ENCODE measurements around the gene FAM228B. TPM values are rescaled to one million over a fixed set of nuclear protein-coding genes. Genes with fewer than 3 reads are reported as not detected.
"Not testable (repeated sequence)": the region's sequence is repeated elsewhere in the genome, so short reads cannot be mapped to it uniquely, and the experiment has no call there.

Gene FAM228B
- total RNA-seq, 2 experiments from 2014 or later = 5.4 to 9.3 TPM

DNA sequence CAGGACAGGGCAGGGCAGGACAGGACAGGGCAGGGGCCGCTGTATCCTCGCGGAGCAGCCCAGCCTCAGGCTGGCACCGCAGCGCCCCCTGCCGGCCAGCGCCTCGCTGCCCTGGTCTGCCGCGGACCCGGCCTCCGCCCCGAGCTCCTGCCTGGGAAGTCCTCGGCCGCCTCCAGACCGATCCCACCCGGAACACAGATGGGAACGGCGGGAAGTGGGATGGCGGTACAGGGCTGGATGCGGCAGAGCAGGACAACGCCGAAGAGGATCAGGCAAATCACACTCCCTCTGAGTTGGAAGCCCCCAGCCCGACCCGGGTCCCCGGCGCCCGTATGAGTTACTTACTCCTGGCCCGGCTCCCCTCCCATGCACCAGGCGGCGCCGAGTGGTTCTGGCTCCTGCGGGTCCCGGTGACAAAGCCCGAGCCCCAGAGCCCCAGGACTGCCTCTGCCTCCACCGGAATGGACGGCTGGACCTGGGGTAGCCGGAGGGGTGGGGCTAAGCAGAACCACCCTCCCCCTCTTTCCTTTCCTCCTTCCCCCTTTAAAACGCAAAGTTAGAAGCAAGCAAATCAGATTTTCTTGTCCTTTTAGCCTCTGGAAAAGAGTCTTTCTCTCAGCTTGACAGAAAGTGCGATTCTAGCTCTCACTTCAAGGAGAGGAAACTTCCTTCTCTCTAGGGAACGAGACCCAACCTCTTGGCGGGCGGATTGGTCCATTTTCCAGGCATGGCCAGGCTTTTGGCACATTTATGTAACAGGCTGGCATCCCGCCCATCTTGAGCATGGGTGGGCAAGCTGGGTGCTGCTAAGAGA, 38.7 kb upstream of the FAM228B start, which contains the start of gene TP53I3:
Gene TP53I3 (minus strand): TSS at position 449 of the 814 bp plus-strand sequence. CDS start 508 bp downstream, outside the sequence.
- Mint-ChIP-seq H3K27ac (peak within 1 kb of the TSS; percentile 86), H3K4me1 (peaks cover 19% of the 10 kb centered on the region), H3K4me3 (peak within 1 kb of the TSS; percentile 83), H3K9me3 (ENCODE audit: low read depth) (no peaks in the 10 kb centered on the region), H3K36me3 (peaks cover 4% of the 10 kb centered on the region), H3K27me3 (no peaks in the 10 kb centered on the region)
- CTCF ChIA-PET = interaction anchor here (0.6 to 3.7 kb wide), 54 partner anchors 8 to 301 kb away, joined by 3 to 48 read pairs (median 4); partner anchors contain the start of genes ATAD2B, FAM228B, FKBP1B and SF3B6
- peak; percentile 85 for DNase-seq
- ATAC-seq = peak; percentile 97

DNA sequence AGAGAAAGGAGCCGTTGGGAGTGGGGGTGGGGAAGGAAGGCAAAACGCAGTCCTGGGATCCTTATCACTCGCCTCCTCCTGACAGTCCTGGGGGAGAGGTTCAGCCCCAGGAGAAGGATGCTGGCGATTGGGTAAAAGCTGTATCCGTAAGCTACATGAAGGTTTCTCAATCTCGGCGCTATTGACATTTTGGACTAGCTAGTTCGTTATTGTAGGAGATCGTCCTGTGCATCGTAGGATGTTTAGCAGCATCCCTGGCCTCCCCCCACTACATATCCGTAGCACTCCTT, 38.1 kb upstream of the FAM228B start:
- ATAC-seq (no peak), DNase-seq (no peak)
- Mint-ChIP-seq H3K4me1 (peaks cover 19% of the 10 kb centered on the region), H3K36me3 (peaks cover 4% of the 10 kb centered on the region), H3K27ac (no peak overlapping the region), H3K9me3 (ENCODE audit: low read depth) (no peaks in the 10 kb centered on the region), H3K27me3 (no peaks in the 10 kb centered on the region), H3K4me3 (peak overlapping the region; percentile 83)
- CTCF ChIA-PET = interaction anchor here (0.9 to 3.7 kb wide), 21 partner anchors 9 to 297 kb away, joined by 3 to 48 read pairs (median 5); partner anchors contain the start of genes ATAD2B, FAM228B and SF3B6

DNA sequence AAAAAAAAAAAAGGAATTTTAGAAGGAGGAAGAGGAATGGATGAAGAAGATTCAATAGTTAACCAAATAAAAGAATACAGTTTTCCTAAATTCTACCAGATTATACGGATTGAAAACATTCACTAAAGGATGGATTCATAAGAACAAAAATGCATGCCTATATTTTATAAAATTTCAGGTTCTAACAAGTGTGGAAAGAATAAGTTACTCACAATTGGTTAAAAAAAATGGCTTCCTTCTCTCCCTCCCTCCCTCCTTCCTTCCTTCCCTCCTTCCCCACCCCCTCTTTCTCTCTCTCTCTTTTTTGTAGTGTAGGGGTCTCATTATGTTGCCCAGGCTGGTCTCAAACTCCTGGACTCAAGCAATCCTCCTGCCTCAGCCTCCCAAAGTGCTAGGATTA, 37.0 kb upstream of the FAM228B start:
- peaks cover 19% of the 10 kb centered on the region for H3K4me1 Mint-ChIP-seq
- no peaks in the 10 kb centered on the region for H3K9me3 Mint-ChIP-seq (ENCODE audit: low read depth)
- no peaks in the 10 kb centered on the region for H3K27me3 Mint-ChIP-seq
- ATAC-seq = no peak
- DNase-seq = no peak
- CTCF ChIA-PET = no interaction called here
- H3K27ac Mint-ChIP-seq = no peak overlapping the region
- H3K4me3 Mint-ChIP-seq = no peak overlapping the region
- H3K36me3 Mint-ChIP-seq = peaks cover 3% of the 10 kb centered on the region

DNA sequence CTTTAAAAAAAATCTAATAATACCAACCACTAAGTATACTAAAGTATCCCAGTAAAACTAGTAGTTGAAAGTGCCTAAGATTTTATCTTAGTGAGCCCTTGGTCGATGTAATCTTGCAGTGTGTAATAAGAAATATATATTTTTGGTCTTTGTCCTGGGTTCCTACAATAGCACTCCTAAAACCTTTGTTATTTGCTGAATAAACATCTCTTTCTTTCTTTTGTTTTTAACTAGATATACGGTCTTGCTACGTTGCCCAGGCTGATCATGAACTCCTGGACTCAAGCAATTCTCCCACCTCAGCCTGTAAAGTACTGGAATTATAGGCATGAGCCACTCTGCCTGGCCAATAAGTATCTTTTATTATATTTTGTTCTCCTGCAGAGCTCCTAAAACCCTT, 36.2 kb upstream of the FAM228B start:
- ATAC-seq (no peak), DNase-seq (no peak)
- Mint-ChIP-seq H3K4me1 (peaks cover 19% of the 10 kb centered on the region), H3K27me3 (no peaks in the 10 kb centered on the region), H3K4me3 (no peak overlapping the region), H3K9me3 (ENCODE audit: low read depth) (no peaks in the 10 kb centered on the region), H3K36me3 (peaks cover 2% of the 10 kb centered on the region), H3K27ac (no peak overlapping the region)
- CTCF ChIA-PET = interaction anchor here (0.7 to 1.5 kb wide), 2 partner anchors 221 to 263 kb away, joined by 3 to 5 read pairs; no protein-coding TSS in a partner anchor

DNA sequence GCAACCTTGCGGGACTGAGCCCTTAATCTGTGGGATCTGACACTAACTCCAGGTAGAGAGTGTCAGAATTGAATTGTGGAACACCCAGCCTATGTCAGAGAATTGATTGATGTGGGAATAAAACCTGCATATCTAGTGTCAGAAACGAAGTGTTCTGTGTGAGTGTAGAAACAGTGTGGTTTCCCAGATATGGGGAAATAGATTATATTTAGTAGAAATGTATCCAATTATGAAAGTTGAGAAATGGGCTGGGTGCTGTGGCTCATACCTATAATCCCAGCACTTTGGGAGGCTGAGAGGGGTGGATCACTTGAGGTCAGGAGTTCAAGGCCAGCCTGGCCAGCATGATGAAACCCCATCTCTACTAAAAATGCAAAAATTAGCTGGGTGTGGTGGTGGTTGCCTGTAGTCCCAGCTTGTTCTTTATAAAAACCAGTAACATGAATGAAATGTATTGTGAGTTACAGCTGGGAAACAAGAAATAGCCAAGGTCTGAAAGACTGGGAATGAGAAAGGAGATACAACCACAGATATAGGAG, 34.4 kb upstream of the FAM228B start:
- Mint-ChIP-seq H3K4me3 (no peak overlapping the region), H3K27me3 (no peaks in the 10 kb centered on the region), H3K4me1 (peaks cover 11% of the 10 kb centered on the region), H3K36me3 (peaks cover 3% of the 10 kb centered on the region), H3K27ac (no peak overlapping the region), H3K9me3 (ENCODE audit: low read depth) (no peaks in the 10 kb centered on the region)
- no peak for ATAC-seq
- CTCF ChIA-PET = interaction anchor here (0.9 kb wide), 1 partner anchor 264 kb away, joined by 4 read pairs; no protein-coding TSS in a partner anchor
- DNase-seq = no peak

DNA sequence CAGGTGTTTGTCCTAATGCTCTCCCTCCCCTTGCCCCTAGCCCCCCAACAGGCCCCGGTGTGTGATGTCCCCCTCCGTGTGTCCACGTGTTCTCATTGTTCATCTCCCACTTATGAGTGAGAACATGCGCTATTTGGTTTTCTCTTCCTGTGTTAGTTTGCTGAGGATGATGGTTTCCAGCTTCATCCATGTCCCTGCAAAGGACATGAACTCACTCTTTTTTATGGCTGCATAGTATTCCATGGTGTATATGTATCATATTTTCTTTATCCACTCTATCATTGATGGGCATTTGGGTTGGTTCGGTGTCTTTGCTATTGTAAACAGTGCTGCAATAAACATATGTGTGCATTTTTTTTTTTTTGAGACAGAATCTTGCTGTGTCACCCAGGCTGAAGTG, 30.0 kb upstream of the FAM228B start:
- H3K27ac Mint-ChIP-seq; ATAC-seq; H3K36me3 Mint-ChIP-seq; H3K4me1 Mint-ChIP-seq; H3K27me3 Mint-ChIP-seq; H3K9me3 Mint-ChIP-seq (ENCODE audit: low read depth); CTCF ChIA-PET; H3K4me3 Mint-ChIP-seq; DNase-seq: not testable (repeated sequence)

DNA sequence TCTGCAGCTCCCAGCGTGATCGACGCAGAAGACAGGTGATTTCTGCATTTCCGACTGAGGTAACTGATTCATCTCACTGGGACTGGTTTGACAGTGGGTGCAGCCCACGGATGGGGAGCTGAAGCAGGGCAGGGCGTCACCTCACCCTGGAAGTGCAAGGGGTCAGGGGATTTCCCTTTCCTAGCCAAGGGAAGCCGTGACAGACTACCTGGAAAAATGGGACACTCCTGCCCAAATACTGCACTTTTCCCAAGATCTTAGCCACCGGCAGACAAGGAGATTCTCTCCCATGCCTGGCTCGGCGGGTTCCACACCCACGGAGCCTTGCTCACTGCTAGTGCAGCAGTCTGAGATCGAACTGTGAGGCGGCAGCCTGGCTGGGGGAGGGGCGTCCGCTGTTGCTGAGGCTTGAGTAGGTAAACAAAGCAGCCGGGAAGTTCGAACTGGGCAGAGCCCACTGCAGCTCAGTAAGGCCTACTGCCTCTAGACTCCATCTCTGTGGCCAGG, 28.0 kb upstream of the FAM228B start:
- H3K4me1 Mint-ChIP-seq; ATAC-seq; DNase-seq; H3K27ac Mint-ChIP-seq; H3K4me3 Mint-ChIP-seq; H3K36me3 Mint-ChIP-seq; H3K27me3 Mint-ChIP-seq; H3K9me3 Mint-ChIP-seq (ENCODE audit: low read depth): not testable (repeated sequence)
- CTCF ChIA-PET = interaction anchor here (1.6 kb wide), 1 partner anchor 11 kb away, joined by 8 read pairs; the partner anchor contains the start of gene TP53I3

DNA sequence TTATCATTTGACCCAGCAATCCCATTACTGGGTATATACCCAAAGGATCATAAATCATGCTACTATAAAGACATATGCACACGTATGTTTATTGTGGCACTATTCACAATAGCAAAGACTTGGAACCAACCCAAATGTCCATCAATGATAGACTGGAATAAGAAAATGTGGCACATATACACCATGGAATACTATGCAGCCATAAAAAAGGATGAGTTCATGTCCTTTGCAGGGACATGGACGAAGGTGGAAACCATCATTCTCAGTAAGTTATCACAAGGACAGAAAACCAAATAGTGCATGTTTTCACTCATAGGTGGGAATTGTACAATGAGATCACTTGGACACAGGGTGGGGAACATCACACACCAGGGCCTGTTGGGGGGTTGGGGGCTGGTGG, 22.5 kb upstream of the FAM228B start:
- CTCF ChIA-PET = interaction anchor here (0.6 kb wide), 1 partner anchor 41 kb away, joined by 5 read pairs; no protein-coding TSS in a partner anchor
- not testable (repeated sequence) for H3K4me1 Mint-ChIP-seq; H3K27ac Mint-ChIP-seq; H3K27me3 Mint-ChIP-seq; DNase-seq; H3K9me3 Mint-ChIP-seq (ENCODE audit: low read depth); ATAC-seq; H3K4me3 Mint-ChIP-seq
- peaks cover 11% of the 10 kb centered on the region for H3K36me3 Mint-ChIP-seq

DNA sequence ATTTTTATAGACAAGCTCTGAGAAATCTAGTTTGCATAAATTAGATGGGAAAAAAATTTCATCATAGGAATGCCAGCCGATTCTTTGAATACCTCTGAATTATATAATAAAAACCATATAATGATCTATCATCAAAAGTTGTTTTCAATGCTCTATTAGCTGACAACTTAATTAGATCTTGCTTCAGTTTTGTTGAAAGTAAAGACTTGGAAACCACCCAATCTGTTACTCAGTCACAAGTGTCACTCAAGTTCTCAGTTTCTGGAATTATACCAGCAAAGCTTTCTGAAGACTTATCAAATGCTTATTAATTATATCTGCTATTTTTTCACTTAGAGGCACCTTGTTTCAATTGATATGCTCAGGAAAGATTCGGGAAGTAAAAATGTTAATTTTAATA, 21.3 kb upstream of the FAM228B start:
- peaks cover 13% of the 10 kb centered on the region for H3K9me3 Mint-ChIP-seq (ENCODE audit: low read depth)
- CTCF ChIA-PET = no interaction called here

DNA sequence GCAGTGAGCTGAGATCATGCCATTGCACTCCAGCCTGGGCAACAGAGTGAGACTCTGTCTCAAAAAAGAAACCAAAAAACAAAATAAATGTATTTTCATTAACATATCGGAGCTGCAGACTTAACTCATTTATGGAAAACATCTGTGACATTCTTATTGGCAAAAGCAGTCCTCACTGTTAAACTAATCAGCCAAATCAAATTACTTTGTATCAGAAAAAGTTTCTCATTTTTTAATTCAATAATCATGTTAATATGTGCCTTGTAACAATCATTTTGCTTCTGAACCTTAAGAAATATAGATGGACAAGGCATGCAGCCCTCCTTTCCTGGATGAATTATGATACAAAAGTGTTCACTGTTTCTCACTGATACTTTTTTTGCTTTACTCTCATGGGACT, 20.6 kb upstream of the FAM228B start:
- peaks cover 5% of the 10 kb centered on the region for H3K27me3 Mint-ChIP-seq
- no peak overlapping the region for H3K4me3 Mint-ChIP-seq
- DNase-seq (no peak), ATAC-seq (no peak)
- no peaks in the 10 kb centered on the region for H3K4me1 Mint-ChIP-seq
- H3K9me3 Mint-ChIP-seq (ENCODE audit: low read depth) = peaks cover 16% of the 10 kb centered on the region
- H3K27ac Mint-ChIP-seq = no peak overlapping the region
- peaks cover 17% of the 10 kb centered on the region for H3K36me3 Mint-ChIP-seq
- CTCF ChIA-PET = interaction anchor here (1.0 kb wide), 1 partner anchor 19 kb away, joined by 3 read pairs; the partner anchor contains the start of gene TP53I3

More for the DNA sequence above, 21.3 kb upstream of the FAM228B start:
- ATAC-seq (no peak), DNase-seq (no peak)
- Mint-ChIP-seq H3K4me3 (no peak overlapping the region), H3K27me3 (peaks cover 4% of the 10 kb centered on the region), H3K4me1 (no peaks in the 10 kb centered on the region), H3K36me3 (peaks cover 13% of the 10 kb centered on the region), H3K27ac (no peak overlapping the region)

DNA sequence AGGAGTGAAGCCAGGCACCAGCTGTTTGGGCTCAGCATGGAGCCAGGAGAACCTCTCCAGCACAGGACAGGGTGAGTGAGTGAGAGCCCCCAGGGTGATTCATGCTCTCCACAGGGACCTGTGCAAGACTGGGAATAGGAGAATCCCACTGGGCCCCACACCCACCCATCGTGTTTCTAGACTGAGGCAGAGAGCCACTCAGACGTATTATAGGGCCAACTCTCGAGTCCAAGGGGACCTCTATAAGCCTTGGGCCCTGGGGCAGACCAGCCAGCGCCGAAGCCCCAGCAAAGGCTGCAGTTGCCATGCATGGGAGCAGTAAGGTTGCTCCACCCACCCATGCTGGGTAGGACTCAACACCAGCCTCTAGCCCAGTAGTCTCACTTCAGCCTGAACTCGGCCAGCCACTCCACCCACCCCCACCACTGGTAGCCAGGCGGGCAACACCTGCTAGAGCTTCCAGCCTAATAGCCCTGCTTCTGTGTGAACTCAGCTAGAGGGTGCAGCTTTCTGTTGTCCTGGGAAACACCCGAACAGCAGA, 19.1 kb upstream of the FAM228B start:
- DNase-seq = no peak
- Mint-ChIP-seq H3K4me3 (no peak overlapping the region), H3K4me1 (no peaks in the 10 kb centered on the region), H3K27me3 (peaks cover 5% of the 10 kb centered on the region), H3K27ac (no peak overlapping the region), H3K9me3 (ENCODE audit: low read depth) (peaks cover 18% of the 10 kb centered on the region), H3K36me3 (peaks cover 15% of the 10 kb centered on the region)
- ATAC-seq = no peak
- CTCF ChIA-PET = no interaction called here

DNA sequence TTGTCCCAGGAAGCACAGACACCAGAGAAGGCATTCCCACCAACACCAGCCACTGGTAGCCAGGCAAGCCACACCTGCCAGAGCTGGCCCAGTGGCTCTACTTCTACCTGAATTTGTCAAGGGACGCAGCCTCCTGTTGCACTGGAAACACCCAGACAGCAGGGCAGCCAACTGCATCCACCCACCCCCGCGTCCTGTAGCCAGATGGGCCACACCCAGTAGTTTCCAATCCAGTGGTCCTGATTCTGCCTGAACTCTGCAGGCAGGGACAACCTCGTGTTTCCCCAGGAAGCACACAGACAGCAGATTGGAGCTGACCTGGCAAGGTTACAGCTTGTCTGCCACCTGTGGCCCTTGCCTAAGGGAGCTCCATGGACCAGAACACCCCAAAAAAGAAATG, 18.4 kb upstream of the FAM228B start:
- no peaks in the 10 kb centered on the region for H3K4me1 Mint-ChIP-seq
- H3K27ac Mint-ChIP-seq = no peak overlapping the region
- DNase-seq (no peak), ATAC-seq (no peak)
- no peak overlapping the region for H3K4me3 Mint-ChIP-seq
- H3K36me3 Mint-ChIP-seq = peaks cover 15% of the 10 kb centered on the region
- peaks cover 18% of the 10 kb centered on the region for H3K9me3 Mint-ChIP-seq (ENCODE audit: low read depth)
- CTCF ChIA-PET = interaction anchor here (2.0 kb wide), 1 partner anchor 20 kb away, joined by 5 read pairs; the partner anchor contains the start of gene TP53I3
- H3K27me3 Mint-ChIP-seq = peaks cover 5% of the 10 kb centered on the region

DNA sequence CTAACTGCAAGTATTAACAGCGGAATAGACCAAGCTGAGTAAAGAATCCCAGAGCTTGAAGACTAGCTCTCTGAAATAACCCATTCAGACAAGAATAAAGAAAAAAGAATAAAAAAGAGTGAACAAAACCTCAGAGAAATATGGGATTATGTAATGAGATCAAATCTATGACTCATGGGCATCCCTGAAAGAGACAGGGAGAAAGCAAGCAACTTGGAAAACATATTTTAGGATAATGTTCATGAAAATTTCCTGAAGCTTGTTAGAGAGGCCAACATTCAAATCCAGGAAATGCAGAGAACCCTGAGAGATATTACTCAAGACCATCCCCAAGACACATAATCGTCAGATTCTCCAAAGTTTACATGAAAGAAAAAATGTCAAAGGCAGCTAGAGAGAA, 17.5 kb upstream of the FAM228B start:
- Mint-ChIP-seq H3K27me3 (peaks cover 5% of the 10 kb centered on the region), H3K36me3 (peaks cover 13% of the 10 kb centered on the region), H3K4me3 (no peak overlapping the region), H3K27ac (no peak overlapping the region), H3K4me1 (no peaks in the 10 kb centered on the region), H3K9me3 (ENCODE audit: low read depth) (peaks cover 16% of the 10 kb centered on the region)
- DNase-seq (no peak), ATAC-seq (no peak)
- CTCF ChIA-PET = interaction anchor here (2.0 kb wide), 1 partner anchor 21 kb away, joined by 5 read pairs; the partner anchor contains the start of gene TP53I3

Measured in activated CD8-positive, alpha-beta memory T cell treated with anti-CD3 and anti-CD28 coated beads, Interleukin-2, amount 10 ng/mL, durations not matched to agents 7 days and 5 days (primary cell).